CD4-positive, alpha-beta memory T cell (primary cell): ENCODE data around the gene ZNF652. TPM values are rescaled to one million over a fixed set of nuclear protein-coding genes. Genes with fewer than 3 reads are reported as not detected.
"Not testable (repeated sequence)": the region's sequence is repeated elsewhere in the genome, so short reads cannot be mapped to it uniquely, and the experiment has no call there.

Source experiments
- CTCF ChIA-PET: fragments of 350-600 bp; sonication (Branson Sonifier 250); formaldehyde crosslinking; loops from one replicate; lab custom pipeline; 2021; ENCODE audit warnings: inconsistent platforms; ENCODE audit not compliant: partially characterized antibody; lab: Charles Lee
- POLR2A ChIA-PET: fragments of 350-600 bp; sonication (Branson Sonifier 250); formaldehyde crosslinking; loops from one replicate; lab custom pipeline; 2021; ENCODE audit not compliant: partially characterized antibody; lab: Charles Lee
- DNase-seq, 5 donors: peaks; one replicate each; pipeline versions ENCODE4 v3.0.0 to v3.0.0-alpha.2; 2020 to 2022; ENCODE audit warnings: mixed read lengths in 1 of 5
- H3K27ac ChIP-seq: one replicate; pipeline ENCODE4 v1.7.0; 2013; ENCODE audit warnings: low read depth, low read length
- H3K27me3 ChIP-seq: 2 replicates; pipeline ENCODE4 v1.7.0; 2013; ENCODE audit warnings: mild to moderate bottlenecking, low read length, moderate library complexity; ENCODE audit not compliant: insufficient read depth
- H3K36me3 ChIP-seq: 2 replicates; pipeline ENCODE4 v1.7.0; 2013; ENCODE audit warnings: mild to moderate bottlenecking, low read length, moderate library complexity; ENCODE audit not compliant: insufficient read depth
- H3K4me1 ChIP-seq: 2 replicates; pipeline ENCODE4 v1.7.0; 2013; ENCODE audit warnings: mild to moderate bottlenecking, low read length, moderate library complexity; ENCODE audit not compliant: insufficient read depth
- H3K4me3 ChIP-seq, 2 donors: one replicate each; pipeline ENCODE4 v1.7.0; 2013; ENCODE audit warnings: low read length in 2 of 2, mild to moderate bottlenecking in 1 of 2
- H3K9me3 ChIP-seq, 2 donors: one replicate each; pipeline ENCODE4 v1.7.0; 2013; ENCODE audit warnings: low read length in 2 of 2, control low read depth in 1 of 2; ENCODE audit not compliant: control insufficient read depth in 1 of 2
- H3K27ac Mint-ChIP-seq, 7 donors: one replicate each; pipeline ENCODE4 v1.8.0; 2020 to 2021; ENCODE audit warnings: mixed read lengths in 7 of 7, mild to moderate bottlenecking in 6 of 7, inconsistent platforms in 3 of 7, moderate library complexity in 3 of 7
- H3K27me3 Mint-ChIP-seq, 2 donors: one replicate each; pipeline ENCODE4 v1.8.0; 2020 to 2021; ENCODE audit warnings: mixed read lengths in 2 of 2
- H3K36me3 Mint-ChIP-seq, 2 donors: one replicate each; pipeline ENCODE4 v1.8.0; 2020 to 2021; ENCODE audit warnings: mixed read lengths in 2 of 2, inconsistent platforms in 1 of 2, mild to moderate bottlenecking in 1 of 2
- H3K4me1 Mint-ChIP-seq, 4 donors: one replicate each; pipeline ENCODE4 v1.8.0; 2020 to 2021; ENCODE audit warnings: mixed read lengths in 4 of 4, mild to moderate bottlenecking in 1 of 4
- H3K4me3 Mint-ChIP-seq, 8 donors: one replicate each; pipeline ENCODE4 v1.8.0; 2020 to 2021; ENCODE audit warnings: mixed read lengths in 8 of 8, mild to moderate bottlenecking in 7 of 8, moderate library complexity in 6 of 8, inconsistent platforms in 3 of 8
- H3K9me3 Mint-ChIP-seq, 8 donors: one replicate each; pipeline ENCODE4 v1.8.0; 2020 to 2021; ENCODE audit warnings: mixed read lengths in 8 of 8, mild to moderate bottlenecking in 5 of 8, inconsistent platforms in 3 of 8, moderate library complexity in 1 of 8
- intact Hi-C: fragments of 100-400 bp; cut with micrococcal nuclease; formaldehyde crosslinking; loops from one replicate; pipeline ENCODE4 v1.15.1; 2023
- polyA plus RNA-seq, 2 donors: library from polyadenylated mRNA; unstranded; fragments of 300-500 nt; fragmentation: Illumina TruSeq; gene quantifications; one replicate each; pipeline ENCODE4 v1.2.3, GENCODE V29; 2021
- total RNA-seq, 2 experiments: library from RNA; stranded (reverse); gene quantifications; one replicate each; pipeline ENCODE4 v1.2.3, GENCODE V29; 2021

The ZNF652 gene
- total and polyA plus RNA-seq, 4 experiments from 2014 or later: 13.1 to 68.6 (median 46.3) TPM

- peaks cover 24 to 51% (median 38%) of the 10 kb centered on the region in 4 donors for H3K4me1 Mint-ChIP-seq
- Histone ChIP-seq H3K27ac (no peak overlapping the region), H3K36me3 (no peaks in the 10 kb centered on the region), H3K9me3 (no peaks in the 10 kb centered on the region), H3K27me3 (no peaks in the 10 kb centered on the region), H3K4me3 (no peak overlapping the region), H3K4me1 (peaks cover 45% of the 10 kb centered on the region)
- peak overlapping the region in 1 of 8 donors; percentile 24 for H3K4me3 Mint-ChIP-seq
- H3K27ac Mint-ChIP-seq: peak overlapping the region in 1 of 7 donors; percentile 9
- no peaks in the 10 kb centered on the region for H3K9me3 Mint-ChIP-seq
- POLR2A ChIA-PET: interaction anchor here (0.8 to 8.4 kb wide), 2 partner anchors 33 to 78 kb away, joined by 3 to 95 read pairs; partner anchors contain the start of gene ZNF652
- no peaks in the 10 kb centered on the region for H3K36me3 Mint-ChIP-seq
- DNase-seq: no peak
- intact Hi-C loops: no loop called here
- H3K27me3 Mint-ChIP-seq: no peaks in the 10 kb centered on the region
- CTCF ChIA-PET: interaction anchor here (0.9 to 16.7 kb wide), 6 partner anchors 14 to 164 kb away, joined by 3 to 199 read pairs (median 6); no protein-coding TSS in a partner anchor
These were observed 31.6 kb upstream of the ZNF652 start for GRCh38 chr17:49393491-49394255.

- no peaks in the 10 kb centered on the region for H3K27me3 ChIP-seq
- H3K4me1 ChIP-seq: peaks cover 63% of the 10 kb centered on the region
- no peak overlapping the region for H3K4me3 ChIP-seq
- peak in 1 of 5 donors; percentile 29 for DNase-seq
- Mint-ChIP-seq H3K4me1 (peaks cover 46 to 74% (median 60%) of the 10 kb centered on the region in 4 donors), H3K27ac (peak overlapping the region; percentile 76 to 98 (median 85)), H3K4me3 (peak overlapping the region in 7 of 8 donors; percentile 63 to 89 (median 85)), H3K36me3 (no peaks in the 10 kb centered on the region), H3K27me3 (no peaks in the 10 kb centered on the region), H3K9me3 (peaks cover 0 to 2% (median 0%) of the 10 kb centered on the region in 8 donors)
- H3K27ac ChIP-seq: peak overlapping the region; percentile 25
- H3K36me3 ChIP-seq: no peaks in the 10 kb centered on the region
- ChIA-PET CTCF (interaction anchor here (0.9 to 16.7 kb wide), 5 partner anchors 9 to 74 kb away, joined by 3 to 199 read pairs (median 3); partner anchors contain the start of gene PHB1), POLR2A (interaction anchor here (0.6 to 8.4 kb wide), 8 partner anchors 23 to 198 kb away, joined by 3 to 95 read pairs (median 4); partner anchors contain the start of genes PHB1 and ZNF652)
- intact Hi-C loops: no loop called here
- no peaks in the 10 kb centered on the region for H3K9me3 ChIP-seq
These were observed 28.7 kb upstream of the ZNF652 start for GRCh38 chr17:49390548-49391324.

GRCh38 chr17:49389514-49390347 lies 27.7 kb upstream of the ZNF652 start:
- peak overlapping the region; percentile 2 to 89 (median 83) for H3K4me3 Mint-ChIP-seq
- CTCF ChIA-PET: interaction anchor here (0.7 to 16.7 kb wide), 6 partner anchors 14 to 73 kb away, joined by 3 to 199 read pairs (median 3); partner anchors contain the start of gene PHB1
- POLR2A ChIA-PET: interaction anchor here (0.7 to 8.4 kb wide), 5 partner anchors 21 to 74 kb away, joined by 4 to 95 read pairs (median 7); partner anchors contain the start of gene ZNF652
- Histone ChIP-seq H3K27ac (peak overlapping the region; percentile 25), H3K4me1 (peaks cover 59% of the 10 kb centered on the region)
- not testable (repeated sequence) for H3K9me3 Mint-ChIP-seq, H3K36me3 Mint-ChIP-seq, H3K27me3 ChIP-seq, H3K36me3 ChIP-seq, H3K4me3 ChIP-seq, H3K9me3 ChIP-seq, DNase-seq, H3K27me3 Mint-ChIP-seq
- intact Hi-C loops: loop anchor here (2.0 kb wide), 1 partner anchor 29 kb away; no protein-coding TSS in a partner anchor
- peaks cover 42 to 70% (median 56%) of the 10 kb centered on the region in 4 donors for H3K4me1 Mint-ChIP-seq
- H3K27ac Mint-ChIP-seq: peak overlapping the region; percentile 76 to 98 (median 92)

GRCh38 chr17:49388692-49389513 lies 26.9 kb upstream of the ZNF652 start:
- peaks cover 39 to 64% (median 53%) of the 10 kb centered on the region in 4 donors for H3K4me1 Mint-ChIP-seq
- DNase-seq: no peak
- intact Hi-C loops: loop anchor here (2.0 kb wide), 1 partner anchor 28 kb away; no protein-coding TSS in a partner anchor
- Histone ChIP-seq H3K4me1 (peaks cover 54% of the 10 kb centered on the region), H3K4me3 (peak overlapping the region in 1 of 2 donors; percentile 41), H3K9me3 (no peaks in the 10 kb centered on the region), H3K36me3 (no peaks in the 10 kb centered on the region), H3K27me3 (no peaks in the 10 kb centered on the region), H3K27ac (peak overlapping the region; percentile 2)
- peak overlapping the region; percentile 45 to 87 (median 80) for H3K4me3 Mint-ChIP-seq
- ChIA-PET POLR2A (interaction anchor here (0.6 to 8.4 kb wide), 11 partner anchors 10 to 73 kb away, joined by 3 to 95 read pairs (median 6); partner anchors contain the start of gene ZNF652), CTCF (interaction anchor here (0.7 to 16.7 kb wide), 9 partner anchors 10 to 72 kb away, joined by 3 to 199 read pairs (median 3); no protein-coding TSS in a partner anchor)
- no peaks in the 10 kb centered on the region for H3K36me3 Mint-ChIP-seq
- H3K9me3 Mint-ChIP-seq: peaks cover 0 to 2% (median 0%) of the 10 kb centered on the region in 8 donors
- peak overlapping the region; percentile 82 to 97 (median 93) for H3K27ac Mint-ChIP-seq
- no peaks in the 10 kb centered on the region for H3K27me3 Mint-ChIP-seq

DNA sequence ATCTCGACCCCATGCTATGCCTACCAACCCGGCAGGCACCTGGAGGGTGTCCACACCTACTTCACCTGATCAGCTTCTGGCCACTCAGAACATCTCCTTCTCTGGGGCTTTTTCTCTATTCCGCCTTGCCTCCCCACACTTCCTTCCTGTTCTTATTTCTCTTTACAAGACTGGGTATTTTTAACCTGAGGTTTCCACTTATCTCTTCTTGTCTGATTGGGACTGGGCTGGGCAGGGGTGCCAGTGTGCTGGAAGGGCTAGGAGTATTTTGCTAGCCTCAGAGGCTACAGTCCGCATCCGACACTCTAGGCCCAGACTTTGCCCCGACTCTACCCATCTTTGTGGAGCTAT lies 26.2 kb upstream of the ZNF652 start:
- Histone ChIP-seq H3K4me1 (peaks cover 50% of the 10 kb centered on the region), H3K36me3 (no peaks in the 10 kb centered on the region), H3K4me3 (peak overlapping the region in 1 of 2 donors; percentile 41), H3K27me3 (no peaks in the 10 kb centered on the region), H3K27ac (peak overlapping the region; percentile 14), H3K9me3 (no peaks in the 10 kb centered on the region)
- intact Hi-C loops: loop anchor here (2.0 kb wide), 1 partner anchor 27 kb away; no protein-coding TSS in a partner anchor
- no peaks in the 10 kb centered on the region for H3K27me3 Mint-ChIP-seq
- H3K27ac Mint-ChIP-seq: peak overlapping the region; percentile 82 to 97 (median 93)
- peaks cover 38 to 64% (median 51%) of the 10 kb centered on the region in 4 donors for H3K4me1 Mint-ChIP-seq
- POLR2A ChIA-PET: interaction anchor here (0.6 to 8.4 kb wide), 10 partner anchors 9 to 72 kb away, joined by 3 to 95 read pairs (median 5); partner anchors contain the start of gene ZNF652
- CTCF ChIA-PET: interaction anchor here (0.9 to 16.7 kb wide), 7 partner anchors 8 to 72 kb away, joined by 3 to 199 read pairs (median 4); no protein-coding TSS in a partner anchor
- DNase-seq: peak; percentile 37 to 76 (median 57)
- H3K9me3 Mint-ChIP-seq: peaks cover 0 to 2% (median 0%) of the 10 kb centered on the region in 8 donors
- peak overlapping the region in 7 of 8 donors; percentile 63 to 87 (median 81) for H3K4me3 Mint-ChIP-seq
- H3K36me3 Mint-ChIP-seq: no peaks in the 10 kb centered on the region
